Uterus (tissue), 4 donors: Measurements from ENCODE around the gene CHRNB1. TPM values are rescaled to one million over a fixed set of nuclear protein-coding genes. Genes with fewer than 3 reads are reported as not detected.
A peak's percentile ranks its signal among the peaks of the same experiment; 100 is the strongest.

Experiments used
- DNase-seq, 2 donors: peaks; one replicate each; pipeline ENCODE4 v3.0.0-alpha.2; 2019 to 2020
- H3K27ac ChIP-seq, 2 donors: fragments of 200-600 bp; sonication (generic); 1 replicate in 1 of 2; 2 replicates in 1 of 2; pipeline ENCODE4 v1.5.1; 2016 to 2018
- H3K27me3 ChIP-seq, 2 donors: fragments of 200-600 bp; sonication (generic); one replicate each; pipeline ENCODE4 v1.5.1; 2018 to 2019; ENCODE audit warnings: control low read depth in 1 of 2
- H3K36me3 ChIP-seq, 2 donors: fragments of 200-600 bp; sonication (generic); one replicate each; pipeline ENCODE4 v1.5.1; 2019; ENCODE audit warnings: control low read depth in 1 of 2
- H3K4me1 ChIP-seq, 2 donors: fragments of 200-600 bp; sonication (generic); one replicate each; pipeline ENCODE4 v1.5.1; 2018 to 2019; ENCODE audit warnings: control low read depth in 1 of 2
- H3K4me3 ChIP-seq, 2 donors: fragments of 200-600 bp; sonication (generic); 1 replicate in 1 of 2; 2 replicates in 1 of 2; pipeline ENCODE4 v1.5.1; 2018 to 2019; ENCODE audit warnings: mild to moderate bottlenecking in 1 of 2
- H3K9me3 ChIP-seq, 2 donors: fragments of 200-600 bp; sonication (generic); one replicate each; pipeline ENCODE4 v1.5.1; 2019; ENCODE audit warnings: control low read depth in 1 of 2
- CTCF ChIP-seq, 4 experiments: fragments of 200-600 bp in 2 of 4; fragments of 450-650 bp in 2 of 4; sonication (generic) in 2 of 4; IDR thresholded peaks; one replicate each; pipeline ENCODE4 v1.5.1; 2016 to 2019; ENCODE audit warnings: antibody characterized with exemption in 4 of 4, mild to moderate bottlenecking in 2 of 4, moderate library complexity in 1 of 4
- POLR2A ChIP-seq, 2 donors: fragments of 450-650 bp; IDR thresholded peaks; one replicate each; pipeline ENCODE4 v1.6.1; 2016; ENCODE audit warnings: antibody characterized with exemption in 2 of 2, mild to moderate bottlenecking in 1 of 2, moderate library complexity in 1 of 2
- intact Hi-C: fragments of 100-400 bp; cut with DNase I; formaldehyde crosslinking; loops from one replicate; pipeline ENCODE4 v1.15.1; 2023; ENCODE audit warnings: low total_unique reads
- total RNA-seq, 4 donors: library from RNA; depleted of rRNA in 3 of 4; stranded (reverse); fragments of >200 nt in 3 of 4; gene quantifications; one replicate each; pipeline versions ENCODE4 v1.1.0 to v1.2.4, GENCODE V29; 2014 to 2023
- donor health status: DM: yes; HTN: yes; CAD: no.

The CHRNB1 gene
- total RNA-seq, 4 donors from 2014 or later: 3.2 to 16.9 (median 10.9) TPM

- Histone ChIP-seq H3K4me1 (peaks cover 0 to 43% of the 10 kb centered on the region in 2 donors), H3K36me3 (no peaks in the 10 kb centered on the region), H3K27me3 (peaks cover 0 to 23% of the 10 kb centered on the region in 2 donors), H3K27ac (peak overlapping the region; percentile 5 to 44), H3K9me3 (no peaks in the 10 kb centered on the region), H3K4me3 (peak overlapping the region; percentile 29 to 30)
- intact Hi-C loops: loop anchor here (10.0 kb wide), 1 partner anchor 49 kb away; the partner anchor contains the start of genes POLR2A and SLC35G6
- TF ChIP-seq CTCF (IDR thresholded peaks at IDR 0.05) (no peak), POLR2A (IDR thresholded peaks at IDR 0.05) (no peak)
- DNase-seq: no peak
These were observed 8.9 kb upstream of the CHRNB1 start for GRCh38 chr17:7435676-7436555.

- Histone ChIP-seq H3K27me3 (peaks cover 0 to 23% of the 10 kb centered on the region in 2 donors), H3K4me3 (peak overlapping the region; percentile 16 to 26), H3K36me3 (no peaks in the 10 kb centered on the region), H3K9me3 (no peaks in the 10 kb centered on the region), H3K4me1 (peaks cover 0 to 43% of the 10 kb centered on the region in 2 donors), H3K27ac (peak overlapping the region; percentile 28 to 64)
- TF ChIP-seq POLR2A (IDR thresholded peaks at IDR 0.05): peak in 1 of 2 donors; percentile 43
- peak; percentile 59 to 97 (median 92) for TF ChIP-seq CTCF (IDR thresholded peaks at IDR 0.05)
- intact Hi-C loops: loop anchor here (10.0 kb wide), 1 partner anchor 48 kb away; the partner anchor contains the start of genes POLR2A and SLC35G6
- peak; percentile 57 to 75 for DNase-seq
These were observed 8.1 kb upstream of the CHRNB1 start for GRCh38 chr17:7436556-7437368.

GRCh38 chr17:7437369-7437863 is 7.4 kb upstream of the CHRNB1 start:
- peaks cover 0 to 23% of the 10 kb centered on the region in 2 donors for H3K27me3 ChIP-seq
- H3K4me1 ChIP-seq: peaks cover 0 to 43% of the 10 kb centered on the region in 2 donors
- H3K4me3 ChIP-seq: peak overlapping the region; percentile 15 to 16
- no peak for DNase-seq
- no peaks in the 10 kb centered on the region for H3K9me3 ChIP-seq
- H3K36me3 ChIP-seq: no peaks in the 10 kb centered on the region
- no peak for TF ChIP-seq POLR2A (IDR thresholded peaks at IDR 0.05)
- no peak for TF ChIP-seq CTCF (IDR thresholded peaks at IDR 0.05)
- H3K27ac ChIP-seq: peak overlapping the region; percentile 41 to 64
- intact Hi-C loops: loop anchor here (10.0 kb wide), 1 partner anchor 47 kb away; the partner anchor contains the start of genes POLR2A and SLC35G6

GRCh38 chr17:7437950-7438614 is 6.8 kb upstream of the CHRNB1 start:
- no peak for TF ChIP-seq CTCF (IDR thresholded peaks at IDR 0.05)
- peak; percentile 5 to 9 for TF ChIP-seq POLR2A (IDR thresholded peaks at IDR 0.05)
- Histone ChIP-seq H3K36me3 (no peaks in the 10 kb centered on the region), H3K27ac (peak overlapping the region; percentile 41 to 64), H3K4me1 (peaks cover 0 to 43% of the 10 kb centered on the region in 2 donors), H3K9me3 (no peaks in the 10 kb centered on the region), H3K27me3 (peaks cover 0 to 23% of the 10 kb centered on the region in 2 donors), H3K4me3 (peak overlapping the region; percentile 16)
- intact Hi-C loops: loop anchor here (10.0 kb wide), 1 partner anchor 47 kb away; the partner anchor contains the start of genes POLR2A and SLC35G6
- DNase-seq: peak; percentile 50 to 54
